GM18519 (cell line): ENCODE results near the gene MFSD6L.

ENCODE experiments used
- ATAC-seq: cut with Tn5 transposase; IDR thresholded peaks from one replicate; pipeline ENCODE4 v1.9.1; 2021; ENCODE audit warnings: mild to moderate bottlenecking, moderate library complexity; ENCODE audit not compliant: unreplicated experiment, low FRiP score

MFSD6L gene, protein sequence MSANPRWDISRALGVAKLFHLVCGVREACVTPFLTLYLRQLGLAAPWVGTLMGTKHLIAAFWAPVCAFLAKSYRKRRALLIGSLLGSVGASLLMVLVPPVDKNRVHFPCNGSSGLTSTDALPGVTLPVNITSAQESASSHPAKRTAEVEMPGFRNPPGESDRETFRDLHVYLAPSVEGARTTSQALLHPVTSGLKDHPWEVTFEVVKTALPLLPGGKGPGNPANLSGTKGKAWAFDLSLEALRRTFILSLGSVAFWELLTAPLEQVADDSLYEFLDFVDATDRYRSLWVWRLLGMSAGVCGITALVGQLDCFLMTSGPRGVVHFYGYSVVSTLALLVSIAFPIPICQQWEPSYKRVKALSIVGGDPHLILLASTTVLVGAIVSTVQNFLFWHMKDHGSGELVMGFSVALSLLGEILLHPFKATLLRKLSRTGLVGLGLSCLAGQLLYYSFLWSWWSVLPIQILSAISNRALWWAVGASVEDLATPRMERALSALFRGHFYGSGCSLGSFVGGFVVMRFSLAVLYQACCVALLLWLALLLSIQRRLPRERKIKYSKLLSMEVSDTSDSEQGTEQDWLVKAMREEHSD

DNA sequence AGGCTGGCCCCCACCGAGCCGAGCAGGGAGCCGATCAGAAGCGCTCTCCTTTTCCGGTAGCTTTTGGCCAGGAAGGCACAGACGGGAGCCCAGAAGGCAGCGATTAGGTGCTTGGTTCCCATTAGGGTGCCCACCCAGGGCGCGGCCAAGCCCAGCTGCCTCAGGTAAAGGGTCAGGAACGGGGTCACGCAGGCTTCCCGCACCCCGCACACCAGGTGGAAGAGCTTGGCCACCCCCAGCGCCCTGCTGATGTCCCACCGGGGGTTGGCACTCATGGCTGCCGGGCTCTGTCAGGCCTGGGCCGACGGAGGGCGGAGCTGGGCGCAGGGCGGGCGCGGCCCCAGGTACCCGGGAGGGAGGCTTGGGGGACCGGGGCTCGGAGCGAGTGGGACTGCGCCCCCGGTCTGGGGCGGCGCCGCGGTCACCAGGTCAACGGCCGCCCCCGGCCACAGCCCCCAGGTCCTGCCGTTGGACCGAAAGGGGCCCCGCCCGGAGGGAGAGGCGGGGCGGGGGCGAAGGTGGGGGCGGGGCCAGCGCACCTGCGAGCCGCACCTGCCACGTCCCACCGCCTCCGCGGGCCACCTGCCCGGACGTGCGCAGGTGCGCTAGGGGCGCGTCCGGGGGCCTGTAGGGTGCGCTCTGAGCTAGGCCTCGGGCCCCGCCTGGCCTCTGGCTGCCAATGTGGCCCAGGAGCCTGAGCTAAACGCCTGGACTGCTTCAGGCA lies at the start of gene MFSD6L:
MFSD6L (minus strand) TSS at position 520 of the 724 bp plus-strand sequence; CDS start at position 275, 245 bp downstream.
- ATAC-seq = no peak

DNA sequence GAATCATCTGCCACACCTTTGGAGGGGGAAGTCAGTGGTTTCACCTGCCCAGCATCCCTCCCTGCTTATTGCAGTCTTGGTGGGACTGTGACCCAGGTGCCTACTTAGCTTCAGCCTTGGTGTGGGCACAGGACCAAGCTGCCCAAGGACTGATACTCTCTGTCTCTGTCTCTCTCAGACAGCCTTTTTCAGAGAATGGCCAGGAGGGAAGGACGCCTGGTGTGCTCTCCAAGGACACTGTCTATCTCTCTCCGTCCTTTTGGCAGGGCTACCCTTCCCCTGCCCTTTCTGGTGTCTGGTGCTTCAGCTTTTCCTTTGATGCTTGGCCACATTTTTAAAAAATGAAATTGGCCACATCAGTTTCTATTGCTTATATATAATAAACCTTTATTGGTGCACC lies 48.7 kb upstream of the MFSD6L start:
- ATAC-seq = no peak

DNA sequence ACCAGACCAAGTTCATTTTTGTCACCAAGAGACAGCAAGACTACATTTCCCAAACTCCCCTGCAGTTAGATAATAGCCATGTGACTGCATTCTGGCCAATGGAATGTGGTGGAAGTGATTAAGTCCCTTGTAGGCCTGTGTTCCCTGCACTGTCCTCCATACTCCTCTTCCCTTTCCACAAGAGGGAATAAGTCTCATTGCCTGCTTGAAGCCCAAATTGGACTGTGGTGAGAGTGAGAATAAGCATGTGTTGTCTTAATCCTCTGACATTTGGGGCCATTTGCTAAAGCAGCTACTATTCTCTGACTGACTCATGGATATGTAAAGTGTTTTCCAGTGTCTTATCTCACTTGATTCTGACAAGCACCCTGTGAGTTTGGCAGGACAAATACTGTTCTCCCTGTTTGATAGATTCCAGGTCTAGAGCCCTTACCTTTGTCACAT lies 47.6 kb upstream of the MFSD6L start:
- no peak for ATAC-seq

DNA sequence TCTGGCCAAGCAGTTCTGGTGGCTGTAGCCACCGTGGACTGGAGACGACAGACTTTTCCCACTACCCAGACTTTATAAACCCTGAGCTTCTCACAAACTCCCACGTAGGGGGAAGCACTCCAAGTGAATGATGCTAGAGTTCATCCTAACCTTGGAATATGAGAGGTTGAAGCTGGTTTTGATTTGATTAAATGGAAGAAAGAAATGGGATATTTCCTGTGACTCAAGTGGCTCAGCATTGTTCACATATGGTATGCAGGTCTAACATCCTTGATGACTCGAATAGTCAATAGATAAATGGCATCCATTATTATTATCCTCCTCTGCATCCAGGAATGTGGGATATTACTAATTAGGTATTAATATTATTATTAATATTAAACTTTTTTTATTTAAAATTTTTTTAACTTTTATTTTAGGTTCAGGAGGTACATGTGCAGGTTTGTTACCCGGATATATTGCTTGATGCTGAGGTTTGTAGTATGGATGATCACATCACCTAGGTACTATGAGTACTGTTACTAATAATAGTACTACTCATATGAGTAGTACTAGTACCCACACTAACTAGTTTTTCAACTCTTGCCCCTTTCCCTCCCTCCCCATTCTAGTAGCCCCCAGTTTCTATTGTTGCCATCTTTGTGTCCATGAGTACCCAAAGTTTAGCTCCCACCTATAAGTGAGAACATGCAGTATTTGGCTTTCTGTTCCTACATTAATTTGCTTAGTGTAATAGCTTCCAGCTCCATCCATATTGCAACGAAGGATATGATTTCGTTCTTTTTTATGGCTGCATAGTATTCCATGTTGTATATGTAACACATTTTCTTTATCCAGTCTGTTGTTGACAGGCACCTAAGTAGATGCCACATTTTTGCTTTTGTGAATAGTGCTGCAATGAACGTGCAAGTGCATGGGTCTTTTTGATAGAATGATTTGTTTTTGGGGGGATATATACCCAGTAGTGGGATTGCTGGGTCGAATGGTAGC lies 45.4 kb upstream of the MFSD6L start:
- ATAC-seq = no peak

DNA sequence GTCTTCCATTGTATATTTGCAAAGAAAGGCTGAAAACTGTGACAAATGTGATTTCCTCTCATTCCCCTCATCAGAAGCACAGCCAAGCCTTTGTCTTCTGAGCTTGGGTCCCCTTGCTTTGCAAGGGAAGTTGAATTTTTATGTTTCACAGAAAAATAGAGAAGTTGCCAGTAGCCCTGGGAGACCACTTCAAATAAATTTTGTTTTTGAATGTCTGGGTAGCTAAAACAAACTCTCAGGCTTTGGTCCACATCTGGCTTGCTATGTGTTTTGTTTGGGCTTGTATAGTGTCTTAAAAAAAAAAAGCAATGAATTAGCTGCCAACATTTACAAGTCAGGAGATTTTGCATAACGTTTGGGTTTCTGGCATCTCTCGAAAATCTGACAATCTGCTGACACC lies 44.2 kb upstream of the MFSD6L start:
- ATAC-seq = no peak

DNA sequence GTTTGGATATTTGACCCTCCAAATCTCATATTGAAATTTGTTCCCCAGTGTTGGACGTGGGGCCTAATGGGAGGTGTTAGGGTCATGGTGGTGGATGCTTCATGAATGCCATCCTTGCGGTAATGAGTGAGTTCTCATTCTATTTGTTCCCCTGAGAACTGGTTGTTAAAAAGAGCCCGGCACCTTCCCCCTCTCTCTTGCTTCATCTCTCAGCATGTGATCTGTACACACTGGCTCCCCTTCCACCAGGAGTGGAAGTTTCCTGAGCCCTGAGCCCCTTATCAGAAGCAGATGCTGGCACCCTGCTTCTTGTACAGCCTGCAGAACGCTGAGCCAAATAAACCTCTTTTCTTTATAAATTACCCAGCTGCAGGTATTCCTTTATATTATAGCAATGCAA lies 42.7 kb upstream of the MFSD6L start:
- ATAC-seq = no peak

DNA sequence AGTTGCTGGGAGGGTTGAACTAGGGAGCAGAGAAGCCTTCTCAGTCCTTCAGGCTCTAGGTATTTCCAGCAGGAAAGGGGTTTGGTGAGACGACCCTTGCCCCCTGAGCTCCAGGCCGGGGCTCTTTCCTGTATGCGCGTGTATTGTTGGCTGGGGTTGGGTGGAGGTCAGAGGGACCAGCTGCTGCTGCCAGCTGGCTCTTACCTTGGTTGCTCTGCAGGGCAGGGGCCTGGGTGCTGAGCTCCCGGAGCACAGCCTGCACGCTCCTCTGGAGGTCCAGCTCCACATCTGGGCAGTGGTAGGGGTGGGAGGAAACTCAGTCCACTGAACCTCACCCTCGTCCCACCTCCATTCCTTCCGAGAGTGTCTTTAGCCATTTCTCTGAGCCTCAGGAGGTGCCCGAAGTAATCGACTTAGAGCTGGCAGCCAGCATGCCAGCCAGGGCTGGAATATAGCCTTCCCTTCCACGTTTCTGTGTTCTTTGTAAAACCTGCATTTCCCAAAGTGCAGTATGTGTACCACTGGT lies 40.3 kb upstream of the MFSD6L start:
- ATAC-seq = no peak

DNA sequence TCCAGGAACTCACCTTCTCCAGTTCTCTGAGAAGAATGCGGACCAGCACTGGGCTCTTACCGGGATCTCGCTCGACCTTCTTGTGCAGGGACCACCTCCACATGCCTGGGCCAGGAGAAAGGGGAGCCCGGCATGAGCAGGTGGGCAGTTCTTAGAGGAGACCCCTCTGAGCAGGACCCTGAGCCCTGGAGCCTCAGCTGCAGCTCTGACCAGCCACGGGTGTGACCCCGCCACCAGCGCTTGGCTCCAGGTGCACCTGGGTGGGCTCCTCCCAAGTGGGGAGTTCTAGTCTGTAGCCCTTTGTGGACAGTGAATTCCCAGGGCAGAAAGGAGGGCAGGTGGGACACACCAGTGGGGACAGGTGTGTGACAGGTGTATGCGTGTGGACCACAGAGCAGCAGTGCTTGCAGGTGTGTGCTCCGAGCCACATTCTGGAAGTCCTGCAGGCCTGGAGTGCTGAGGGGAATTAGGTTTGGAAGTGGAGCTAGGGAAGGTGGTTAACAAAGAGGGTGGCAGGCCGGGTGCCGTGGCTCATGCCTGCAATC lies 39.5 kb upstream of the MFSD6L start:
- no peak for ATAC-seq

DNA sequence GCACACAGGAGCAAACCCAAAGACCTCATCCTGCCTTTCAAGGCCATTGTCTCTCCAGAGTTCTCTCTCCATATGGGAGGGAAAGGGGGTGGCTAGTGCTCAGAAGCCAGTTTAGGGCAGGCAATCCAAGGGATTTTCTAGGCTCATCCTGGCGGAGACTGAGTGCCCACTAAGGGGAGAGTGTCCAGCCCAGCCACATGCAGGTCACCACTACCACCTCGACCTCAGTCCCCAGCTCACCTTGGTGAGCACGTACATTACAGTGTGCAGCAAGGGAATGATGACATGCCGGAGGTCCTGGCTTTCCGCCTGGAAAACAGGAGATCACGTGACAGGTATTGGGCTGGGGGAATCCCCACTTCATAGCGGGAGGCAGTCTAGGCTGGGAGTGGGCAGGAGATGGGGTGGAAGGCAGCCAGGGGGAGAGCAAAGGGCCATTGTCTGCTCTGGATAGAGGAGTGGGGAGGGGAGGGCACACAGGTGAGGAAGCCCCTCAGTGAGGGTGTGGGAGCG lies 38.5 kb upstream of the MFSD6L start:
- no peak for ATAC-seq

DNA sequence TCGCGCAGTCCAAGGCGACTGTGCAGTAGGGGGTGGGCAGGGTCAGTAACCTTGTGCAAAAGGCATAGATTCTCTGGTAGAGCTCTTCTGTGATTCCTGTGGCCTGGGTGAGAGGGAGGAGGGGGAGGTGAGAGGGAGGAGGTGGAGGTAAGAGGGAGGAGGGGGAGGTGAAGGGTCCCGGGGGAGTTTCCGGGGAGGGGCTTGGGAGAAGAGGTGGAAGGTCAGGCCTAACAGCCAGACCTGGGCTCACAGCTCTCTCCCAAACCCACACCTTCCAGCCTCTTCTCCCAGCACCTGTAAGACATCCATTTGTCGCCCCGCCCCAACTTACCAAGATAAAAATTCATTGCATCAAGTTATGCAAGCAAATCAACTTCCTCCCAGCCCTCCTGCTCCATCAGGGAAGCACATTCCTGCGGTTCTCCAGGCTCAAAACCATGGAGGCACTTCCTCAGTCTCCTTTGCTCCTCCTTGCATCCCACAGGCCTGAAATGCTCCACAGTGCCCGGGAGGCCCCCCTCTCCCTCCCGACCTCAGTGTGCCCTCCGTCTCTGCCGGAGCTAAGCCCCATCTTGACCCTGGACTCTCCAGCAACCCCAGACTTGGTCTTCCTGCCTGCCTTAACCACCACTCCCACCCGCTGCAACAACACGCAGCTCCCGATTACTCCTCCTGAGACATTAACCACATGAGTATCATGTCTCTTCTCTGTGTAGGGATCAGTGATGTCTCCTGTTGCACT lies 37.8 kb upstream of the MFSD6L start:
- ATAC-seq = no peak

DNA sequence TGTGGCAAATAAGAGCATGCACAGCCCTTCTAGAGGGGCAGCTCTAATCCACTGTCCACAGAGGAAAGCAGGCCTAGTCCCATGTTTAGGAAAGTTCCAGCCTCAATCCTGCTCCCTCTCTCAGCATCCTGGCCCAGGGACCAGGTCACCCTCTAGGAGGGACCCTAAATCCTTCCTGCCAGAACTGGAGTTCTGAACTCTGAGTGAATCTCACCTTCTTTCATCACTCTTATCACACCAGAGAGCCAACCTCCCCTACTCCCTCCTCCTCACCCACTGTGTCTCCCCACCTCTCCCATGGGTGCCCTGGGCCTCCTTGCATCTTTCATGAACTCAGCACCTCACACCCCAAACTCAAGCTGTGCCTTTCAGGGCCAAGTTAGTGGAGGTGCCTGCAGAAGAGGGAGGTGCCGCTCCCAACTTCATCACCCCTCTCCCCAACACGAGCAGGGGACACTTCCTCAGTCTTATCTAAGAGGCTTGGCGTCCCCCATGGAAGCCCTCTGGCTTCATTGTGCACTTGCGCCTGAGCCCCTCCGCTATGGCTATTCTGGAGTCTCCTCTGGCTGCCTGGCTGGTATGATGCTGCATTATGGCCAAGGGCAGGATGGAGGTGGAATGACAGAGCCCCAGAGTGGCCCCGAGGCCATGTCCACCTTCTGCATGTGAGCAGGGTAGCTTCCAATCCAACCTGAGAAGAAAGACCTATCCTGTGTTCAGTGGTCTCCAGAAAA lies 36.6 kb upstream of the MFSD6L start:
- no peak for ATAC-seq

DNA sequence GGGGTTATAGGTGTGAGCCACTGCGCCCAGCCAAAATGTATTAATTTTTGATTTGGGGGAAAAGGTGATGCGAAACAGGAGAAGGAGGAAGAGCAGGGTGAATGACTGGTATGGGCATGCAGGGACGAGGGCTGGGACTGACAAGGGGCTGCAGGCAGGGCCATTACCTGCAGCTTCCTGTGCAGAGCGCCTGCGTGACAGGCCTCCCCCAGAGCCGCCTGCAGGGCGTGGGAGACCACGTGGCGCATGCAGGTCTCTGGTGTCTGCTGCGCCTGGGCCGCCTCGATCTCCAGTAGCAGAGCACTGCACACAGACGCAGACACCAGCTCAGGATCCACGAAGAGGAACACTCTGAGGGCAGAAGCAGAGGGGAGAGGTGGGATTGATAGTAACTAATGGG lies 35.9 kb upstream of the MFSD6L start:
- no peak for ATAC-seq

DNA sequence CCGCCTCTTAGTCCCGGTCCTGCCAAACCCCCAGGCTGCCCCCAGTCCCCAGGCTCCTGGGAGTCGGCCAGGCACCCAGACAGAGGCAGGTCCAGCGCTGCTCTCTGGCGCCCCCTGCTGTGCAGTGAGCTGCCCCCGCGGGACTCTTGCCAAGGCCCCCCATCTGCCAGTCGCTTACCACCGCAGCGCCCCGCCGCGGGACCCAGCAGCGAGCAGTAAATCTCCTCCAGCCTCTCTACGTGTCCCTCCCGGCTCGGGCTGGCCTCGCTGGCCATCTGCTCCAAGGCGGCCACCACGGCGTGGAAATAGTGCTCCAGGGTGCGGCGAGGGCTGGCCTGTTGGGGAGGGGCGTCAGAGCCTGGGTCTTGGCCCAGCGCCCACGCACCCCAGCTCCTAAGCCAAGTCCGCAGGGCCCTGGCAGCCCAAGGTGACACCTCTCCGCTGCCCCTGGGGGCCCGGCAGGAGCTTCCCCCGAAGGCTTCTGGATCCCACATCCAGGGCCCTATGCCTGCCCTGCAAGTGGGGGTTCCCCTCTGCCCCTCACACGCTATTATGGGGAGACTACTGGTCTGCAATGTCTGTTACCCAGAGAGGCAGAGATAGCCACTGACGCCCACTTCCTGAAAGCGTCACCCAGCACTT lies 33.7 kb upstream of the MFSD6L start:
- no peak for ATAC-seq

DNA sequence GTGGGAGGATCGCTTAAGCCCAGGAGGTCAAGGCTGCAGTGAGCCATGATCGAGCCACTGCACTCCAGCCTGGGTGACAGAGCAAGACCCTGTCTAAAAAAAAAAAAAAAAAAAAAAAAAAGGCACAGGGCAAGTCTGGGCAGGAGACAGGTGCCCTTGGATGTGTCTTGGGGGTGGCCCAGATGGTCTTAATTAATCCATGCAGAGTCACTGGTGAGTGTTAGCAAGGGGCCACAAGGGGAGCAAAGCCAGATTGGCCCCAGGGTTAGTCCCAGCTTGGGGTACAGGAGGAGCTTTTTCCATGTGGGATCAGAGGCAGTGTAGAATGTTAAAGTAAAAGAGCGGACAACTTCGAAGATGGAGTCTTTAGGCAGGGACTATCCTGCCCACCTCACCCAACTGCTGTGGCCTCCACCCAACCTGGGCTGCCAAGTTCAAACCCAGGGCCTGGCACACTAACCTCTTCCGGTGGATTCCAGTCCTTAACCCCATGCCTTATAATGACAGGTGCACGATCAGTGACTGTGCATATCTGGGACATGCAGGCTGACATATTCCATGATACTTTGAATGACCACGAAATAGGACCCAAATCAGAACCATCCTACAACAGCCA lies 32.2 kb upstream of the MFSD6L start:
- no peak for ATAC-seq

DNA sequence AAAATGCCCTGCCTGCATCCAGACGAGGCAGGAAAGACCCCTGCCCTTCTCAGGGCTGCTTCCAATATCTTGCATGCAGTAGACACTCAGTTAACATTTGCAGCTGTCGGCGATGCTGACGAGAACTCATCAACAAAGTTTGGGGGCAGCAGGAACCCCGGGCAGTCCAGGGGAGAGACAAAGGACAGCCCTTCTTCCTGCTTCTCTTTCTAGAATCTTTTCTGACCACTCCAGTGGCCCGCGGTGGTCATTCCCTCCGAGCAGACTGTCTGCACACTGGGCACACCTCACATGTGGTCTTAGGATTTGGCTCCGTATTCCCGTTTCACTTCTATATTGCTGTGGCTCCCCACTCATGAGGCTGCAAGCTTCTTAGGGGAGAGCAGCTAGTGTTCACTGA lies 31.0 kb upstream of the MFSD6L start:
- no peak for ATAC-seq

DNA sequence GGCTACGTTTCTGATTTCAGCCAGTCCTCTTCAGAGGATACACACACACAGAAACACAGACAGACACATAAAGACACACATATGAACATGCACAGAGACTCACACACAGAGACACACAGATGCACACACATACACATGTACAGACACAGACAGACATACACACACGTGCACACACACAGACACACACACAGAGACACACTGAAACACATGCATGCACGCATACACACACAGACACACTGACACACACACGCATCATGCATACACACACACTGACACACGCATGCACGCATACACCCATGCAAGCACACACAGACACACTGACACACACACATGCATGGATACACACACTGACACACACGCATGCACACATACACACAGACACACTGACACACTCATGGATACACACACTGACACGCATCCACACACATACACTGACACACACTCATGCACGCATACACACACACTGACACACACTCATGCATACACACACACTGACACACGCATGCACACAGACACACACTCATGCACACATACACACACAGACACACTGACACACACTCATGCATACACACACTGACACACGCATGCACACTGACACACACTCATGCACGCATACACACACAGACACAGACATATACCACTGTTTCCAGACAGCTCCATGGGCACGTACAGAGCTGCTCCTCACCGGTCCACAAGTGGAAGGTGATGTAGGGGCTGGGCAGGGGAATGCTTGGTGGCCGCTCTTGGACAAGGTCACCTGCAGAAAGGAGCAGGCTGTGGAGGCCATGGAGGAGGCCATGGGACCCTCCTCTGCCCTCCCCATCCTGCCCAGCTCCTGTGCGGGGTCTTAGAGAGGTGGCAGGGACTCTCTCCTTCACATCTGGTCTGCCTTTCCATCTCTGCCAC lies 30.1 kb upstream of the MFSD6L start:
- ATAC-seq = no peak
